Mucosa of descending colon (tissue), 3 donors: ENCODE measurements around the gene DLEU7. TPM values are rescaled to one million over a fixed set of nuclear protein-coding genes. Genes with fewer than 3 reads are reported as not detected.

Source experiments
- ATAC-seq: fragments of 200-7000 bp; cut with Tn5 transposase; one replicate; pipeline ENCODE4 v1.9.1; 2020; ENCODE audit warnings: mild to moderate bottlenecking, moderate library complexity
- DNase-seq, 3 donors: peaks; one replicate each; pipeline ENCODE4 v3.0.0-alpha.2; 2020
- H3K36me3 ChIP-seq: fragments of 200-600 bp; one replicate; pipeline ENCODE4 v1.8.0; 2021; ENCODE audit warnings: low read depth, mild to moderate bottlenecking
- H3K4me1 ChIP-seq: fragments of 200-600 bp; one replicate; pipeline ENCODE4 v1.8.0; 2021; ENCODE audit warnings: low read depth, mild to moderate bottlenecking
- H3K4me3 ChIP-seq: fragments of 200-600 bp; one replicate; pipeline ENCODE4 v1.8.0; 2021; ENCODE audit warnings: mild to moderate bottlenecking
- H3K9me3 ChIP-seq: fragments of 200-600 bp; one replicate; pipeline ENCODE4 v1.8.0; 2021; ENCODE audit warnings: mild to moderate bottlenecking
- intact Hi-C, 2 donors: fragments of 100-400 bp; cut with DNase I in 1 of 2; cut with micrococcal nuclease in 1 of 2; formaldehyde crosslinking; loops; one replicate each; pipeline versions ENCODE4 v1.11.0 to v1.11.1; 2022; cut with DNase I, micrococcal nuclease
- total RNA-seq, 3 donors: library from RNA; stranded (reverse); fragmentation: NEBNext Ultra II Directional in 2 of 3; extraction: Animal tissue kit (Norgen Biotek cat#: 25700) in 2 of 3; gene quantifications; one replicate each; pipeline versions ENCODE4 v1.2.1 to v1.2.4, GENCODE V29; 2021 to 2023
- TF ChIP-seq, protein P1 (sequence below): fragments of 200-600 bp; IDR thresholded peaks from one replicate; pipeline ENCODE4 v1.8.0; 2022; ENCODE audit warnings: antibody characterized with exemption, mild to moderate bottlenecking
- donor health status: DM: no; HTN: no; CAD: no; lungs with moderate emphysema.
- donor health status: DM: no; HTN: no; CAD: no.
- donor health status: DM: no; HTN: yes; CAD: no.

The DLEU7 gene
- total RNA-seq, 3 donors from 2014 or later = 0.13 to 0.17 TPM; not detected in 1

DNA sequence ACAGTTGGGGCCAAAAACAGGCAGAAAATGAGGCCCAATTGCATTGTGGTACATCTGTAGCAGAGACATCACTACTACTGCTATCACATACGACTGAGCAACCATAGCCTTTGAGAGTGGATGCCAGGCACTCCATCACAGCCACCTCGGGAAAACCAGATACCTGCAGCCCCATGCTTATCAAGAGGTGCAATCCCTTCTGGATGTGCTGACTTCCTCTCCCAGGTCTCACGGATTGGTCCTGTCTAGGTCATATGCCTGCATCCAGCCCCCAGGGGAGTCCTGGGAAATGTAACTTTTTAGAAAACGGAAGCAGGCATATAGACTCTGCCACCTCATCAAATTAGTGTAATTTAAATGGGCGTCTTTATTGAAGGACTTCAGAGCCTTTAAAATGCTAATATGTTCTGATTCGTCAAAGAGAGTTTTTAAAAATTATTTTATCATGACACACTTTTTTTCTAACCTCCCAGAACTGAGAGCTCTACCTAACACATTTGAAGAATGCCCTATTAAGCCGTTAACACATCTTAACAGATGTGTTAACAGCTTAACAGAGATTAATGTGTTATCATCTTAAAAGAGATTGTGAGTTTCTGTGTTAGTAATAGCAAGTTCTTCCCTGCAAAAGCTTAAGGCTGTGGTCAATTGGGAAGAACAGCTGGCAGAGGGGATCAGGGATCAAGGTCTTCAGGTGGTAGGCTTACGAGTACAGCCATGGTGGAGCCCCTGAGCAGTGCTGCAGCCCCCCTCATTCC, 63.9 kb downstream of the DLEU7 start:
- intact Hi-C loops = no loop called here
- no peak for ATAC-seq
- no peaks in the 10 kb centered on the region for H3K4me1 ChIP-seq
- H3K36me3 ChIP-seq = no peaks in the 10 kb centered on the region
- H3K9me3 ChIP-seq = no peaks in the 10 kb centered on the region
- H3K4me3 ChIP-seq = no peak overlapping the region
- TF ChIP-seq, protein P1, sequence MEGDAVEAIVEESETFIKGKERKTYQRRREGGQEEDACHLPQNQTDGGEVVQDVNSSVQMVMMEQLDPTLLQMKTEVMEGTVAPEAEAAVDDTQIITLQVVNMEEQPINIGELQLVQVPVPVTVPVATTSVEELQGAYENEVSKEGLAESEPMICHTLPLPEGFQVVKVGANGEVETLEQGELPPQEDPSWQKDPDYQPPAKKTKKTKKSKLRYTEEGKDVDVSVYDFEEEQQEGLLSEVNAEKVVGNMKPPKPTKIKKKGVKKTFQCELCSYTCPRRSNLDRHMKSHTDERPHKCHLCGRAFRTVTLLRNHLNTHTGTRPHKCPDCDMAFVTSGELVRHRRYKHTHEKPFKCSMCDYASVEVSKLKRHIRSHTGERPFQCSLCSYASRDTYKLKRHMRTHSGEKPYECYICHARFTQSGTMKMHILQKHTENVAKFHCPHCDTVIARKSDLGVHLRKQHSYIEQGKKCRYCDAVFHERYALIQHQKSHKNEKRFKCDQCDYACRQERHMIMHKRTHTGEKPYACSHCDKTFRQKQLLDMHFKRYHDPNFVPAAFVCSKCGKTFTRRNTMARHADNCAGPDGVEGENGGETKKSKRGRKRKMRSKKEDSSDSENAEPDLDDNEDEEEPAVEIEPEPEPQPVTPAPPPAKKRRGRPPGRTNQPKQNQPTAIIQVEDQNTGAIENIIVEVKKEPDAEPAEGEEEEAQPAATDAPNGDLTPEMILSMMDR = no peak
- DNase-seq = no peak

Other genes with a start within 250 kb of the DLEU7 start
- 10 to 100 TPM; 26.7 to 57.6 (median 31.6) TPM for gene RNASEH2B, start 66.1 kb upstream of the DLEU7 start, total RNA-seq